GM23338 (cell line): ENCODE measurements around the gene HOXA9. TPM values are rescaled to one million over a fixed set of nuclear protein-coding genes. Genes with fewer than 3 reads are reported as not detected.

ENCODE experiments used
- ATAC-seq: fragments of 200-7000 bp; cut with Tn5 transposase; 3 replicates; pipeline ENCODE4 v1.9.1; 2020
- DNase-seq: peaks from one replicate; pipeline ENCODE4 v3.0.0-alpha.2; 2015; ENCODE audit warnings: low spot score
- H2AFZ ChIP-seq: fragments of 200-600 bp; sonication (generic); 2 replicates; pipeline ENCODE4 v1.8.0; 2016; ENCODE audit warnings: antibody characterized with exemption, mild to moderate bottlenecking, moderate library complexity
- H3F3A ChIP-seq: fragments of 200-600 bp; sonication (generic); replicated peaks from 2 replicates; pipeline ENCODE4 v1.8.0; 2017; ENCODE audit warnings: antibody characterized with exemption, mixed run types, low read depth
- H3K27ac ChIP-seq: fragments of 200-600 bp; sonication (generic); 2 replicates; pipeline ENCODE4 v1.6.1; 2016; ENCODE audit warnings: low read depth
- H3K27me3 ChIP-seq: fragments of 200-600 bp; sonication (generic); 2 replicates; pipeline ENCODE4 v1.8.0; 2016; ENCODE audit warnings: mild to moderate bottlenecking, mixed run types, moderate library complexity; ENCODE audit not compliant: insufficient read depth
- H3K36me3 ChIP-seq: fragments of 200-600 bp; sonication (generic); 2 replicates; pipeline ENCODE4 v1.8.0; 2016; ENCODE audit warnings: mild to moderate bottlenecking; ENCODE audit not compliant: insufficient read depth
- H3K4me1 ChIP-seq: fragments of 200-600 bp; sonication (generic); 2 replicates; pipeline ENCODE4 v1.8.0; 2016; ENCODE audit warnings: mild to moderate bottlenecking, moderate library complexity; ENCODE audit not compliant: insufficient read depth
- H3K4me2 ChIP-seq: fragments of 200-600 bp; sonication (generic); 2 replicates; pipeline ENCODE4 v1.7.1; 2017; ENCODE audit warnings: mixed run types
- H3K4me3 ChIP-seq: fragments of 200-600 bp; sonication (generic); 2 replicates; pipeline ENCODE4 v1.6.1; 2016; ENCODE audit warnings: mixed run types
- H3K79me2 ChIP-seq: fragments of 200-600 bp; sonication (generic); replicated peaks from 2 replicates; pipeline ENCODE4 v1.8.0; 2017; ENCODE audit warnings: mild to moderate bottlenecking; ENCODE audit not compliant: insufficient read depth
- H3K9me2 ChIP-seq: fragments of 200-600 bp; sonication (generic); 2 replicates; pipeline ENCODE4 v1.8.0; 2017; ENCODE audit not compliant: insufficient read depth
- H4K20me1 ChIP-seq: fragments of 200-600 bp; sonication (generic); replicated peaks from 2 replicates; pipeline ENCODE4 v1.8.0; 2017; ENCODE audit warnings: mild to moderate bottlenecking; ENCODE audit not compliant: insufficient read depth
- H3K27ac Mint-ChIP-seq: 2 replicates; pipeline ENCODE4 v1.8.0; 2020; ENCODE audit warnings: inconsistent platforms, mild to moderate bottlenecking, moderate library complexity, mixed read lengths
- H3K27me3 Mint-ChIP-seq: 3 replicates; pipeline ENCODE4 v1.8.0; 2022; ENCODE audit warnings: low read depth, mild to moderate bottlenecking, moderate library complexity, mixed read lengths, inconsistent platforms; ENCODE audit not compliant: insufficient read depth, poor library complexity
- H3K36me3 Mint-ChIP-seq: 3 replicates; pipeline ENCODE4 v1.8.0; 2021; ENCODE audit warnings: low read depth, mild to moderate bottlenecking, inconsistent platforms, moderate library complexity, mixed read lengths
- H3K4me1 Mint-ChIP-seq: 3 replicates; pipeline ENCODE4 v1.8.0; 2020; ENCODE audit warnings: mild to moderate bottlenecking, inconsistent platforms, mixed read lengths
- H3K4me3 Mint-ChIP-seq: 3 replicates; pipeline ENCODE4 v1.8.0; 2021; ENCODE audit warnings: moderate library complexity, mild to moderate bottlenecking, inconsistent platforms, mixed read lengths
- H3K9me3 Mint-ChIP-seq: 3 replicates; pipeline ENCODE4 v1.8.0; 2020; ENCODE audit warnings: moderate library complexity, mild to moderate bottlenecking, inconsistent platforms, mixed read lengths
- CREB1 ChIP-seq: fragments of 250-450 bp; sonication (Bioruptor Pico); IDR thresholded peaks from 2 replicates; pipeline ENCODE4 v1.5.0; 2020; ENCODE audit warnings: low read depth, mild to moderate bottlenecking, moderate library complexity
- EZH2 ChIP-seq: fragments of 200-600 bp; sonication (generic); IDR thresholded peaks from one replicate; pipeline ENCODE4 v1.8.0; 2017; ENCODE audit warnings: antibody characterized with exemption, mild to moderate bottlenecking, low read depth; ENCODE audit not compliant: unreplicated experiment
- JUNB ChIP-seq: IDR thresholded peaks from one replicate; pipeline ENCODE4 v1.6.1; 2016; ENCODE audit warnings: antibody characterized with exemption; ENCODE audit not compliant: unreplicated experiment
- ZNF114 ChIP-seq: fragments of 250-450 bp; sonication (Bioruptor Pico); IDR thresholded peaks from 2 replicates; pipeline ENCODE4 v1.5.0; 2020; ENCODE audit warnings: mild to moderate bottlenecking, moderate library complexity
- polyA plus RNA-seq: library from polyadenylated mRNA; unstranded; fragments of >200 nt; fragmentation: Nextera tagmentation; extraction: Ambion mirVana; gene quantifications from 2 replicates; pipeline ENCODE4 v1.2.1, GENCODE V29; 2016
- total RNA-seq: library from RNA; depleted of rRNA; stranded (reverse); fragments of >200 nt; shearing (Covaris generic); gene quantifications from 2 replicates; pipeline ENCODE4 v1.2.3, GENCODE V29; 2014
- TF ChIP-seq, protein P1 (sequence below): fragments of 250-450 bp; sonication (Bioruptor Pico); IDR thresholded peaks from 2 replicates; pipeline ENCODE4 v1.5.0; 2020; ENCODE audit warnings: mild to moderate bottlenecking, moderate library complexity
- TF ChIP-seq, protein P2 (sequence below): IDR thresholded peaks from 2 replicates; pipeline ENCODE4 v1.6.1; 2016; ENCODE audit warnings: antibody characterized with exemption

The HOXA9 gene
- total and polyA plus RNA-seq, 2 experiments from 2014 or later, result not detected

DNA sequence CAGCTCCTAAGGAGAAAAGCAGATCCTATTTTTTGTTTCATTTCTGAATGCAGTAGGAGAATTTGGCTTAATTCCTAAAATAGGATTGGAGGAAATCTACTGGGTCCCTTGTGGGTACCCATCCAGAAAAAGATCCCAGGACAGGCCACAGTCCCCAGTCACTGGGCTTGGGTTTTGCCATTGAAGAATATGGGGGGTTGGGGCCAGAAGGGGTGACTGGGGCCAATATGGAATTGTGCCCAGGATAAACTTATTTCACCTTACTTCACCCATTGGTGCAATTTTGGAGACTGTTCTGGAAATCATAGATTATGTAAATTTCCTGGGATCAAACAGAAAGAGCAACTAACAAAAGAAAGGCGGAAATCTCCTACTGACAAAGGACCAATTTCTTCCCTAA lies 26.9 kb downstream of the HOXA9 start (continued):
- TF ChIP-seq, protein P1, sequence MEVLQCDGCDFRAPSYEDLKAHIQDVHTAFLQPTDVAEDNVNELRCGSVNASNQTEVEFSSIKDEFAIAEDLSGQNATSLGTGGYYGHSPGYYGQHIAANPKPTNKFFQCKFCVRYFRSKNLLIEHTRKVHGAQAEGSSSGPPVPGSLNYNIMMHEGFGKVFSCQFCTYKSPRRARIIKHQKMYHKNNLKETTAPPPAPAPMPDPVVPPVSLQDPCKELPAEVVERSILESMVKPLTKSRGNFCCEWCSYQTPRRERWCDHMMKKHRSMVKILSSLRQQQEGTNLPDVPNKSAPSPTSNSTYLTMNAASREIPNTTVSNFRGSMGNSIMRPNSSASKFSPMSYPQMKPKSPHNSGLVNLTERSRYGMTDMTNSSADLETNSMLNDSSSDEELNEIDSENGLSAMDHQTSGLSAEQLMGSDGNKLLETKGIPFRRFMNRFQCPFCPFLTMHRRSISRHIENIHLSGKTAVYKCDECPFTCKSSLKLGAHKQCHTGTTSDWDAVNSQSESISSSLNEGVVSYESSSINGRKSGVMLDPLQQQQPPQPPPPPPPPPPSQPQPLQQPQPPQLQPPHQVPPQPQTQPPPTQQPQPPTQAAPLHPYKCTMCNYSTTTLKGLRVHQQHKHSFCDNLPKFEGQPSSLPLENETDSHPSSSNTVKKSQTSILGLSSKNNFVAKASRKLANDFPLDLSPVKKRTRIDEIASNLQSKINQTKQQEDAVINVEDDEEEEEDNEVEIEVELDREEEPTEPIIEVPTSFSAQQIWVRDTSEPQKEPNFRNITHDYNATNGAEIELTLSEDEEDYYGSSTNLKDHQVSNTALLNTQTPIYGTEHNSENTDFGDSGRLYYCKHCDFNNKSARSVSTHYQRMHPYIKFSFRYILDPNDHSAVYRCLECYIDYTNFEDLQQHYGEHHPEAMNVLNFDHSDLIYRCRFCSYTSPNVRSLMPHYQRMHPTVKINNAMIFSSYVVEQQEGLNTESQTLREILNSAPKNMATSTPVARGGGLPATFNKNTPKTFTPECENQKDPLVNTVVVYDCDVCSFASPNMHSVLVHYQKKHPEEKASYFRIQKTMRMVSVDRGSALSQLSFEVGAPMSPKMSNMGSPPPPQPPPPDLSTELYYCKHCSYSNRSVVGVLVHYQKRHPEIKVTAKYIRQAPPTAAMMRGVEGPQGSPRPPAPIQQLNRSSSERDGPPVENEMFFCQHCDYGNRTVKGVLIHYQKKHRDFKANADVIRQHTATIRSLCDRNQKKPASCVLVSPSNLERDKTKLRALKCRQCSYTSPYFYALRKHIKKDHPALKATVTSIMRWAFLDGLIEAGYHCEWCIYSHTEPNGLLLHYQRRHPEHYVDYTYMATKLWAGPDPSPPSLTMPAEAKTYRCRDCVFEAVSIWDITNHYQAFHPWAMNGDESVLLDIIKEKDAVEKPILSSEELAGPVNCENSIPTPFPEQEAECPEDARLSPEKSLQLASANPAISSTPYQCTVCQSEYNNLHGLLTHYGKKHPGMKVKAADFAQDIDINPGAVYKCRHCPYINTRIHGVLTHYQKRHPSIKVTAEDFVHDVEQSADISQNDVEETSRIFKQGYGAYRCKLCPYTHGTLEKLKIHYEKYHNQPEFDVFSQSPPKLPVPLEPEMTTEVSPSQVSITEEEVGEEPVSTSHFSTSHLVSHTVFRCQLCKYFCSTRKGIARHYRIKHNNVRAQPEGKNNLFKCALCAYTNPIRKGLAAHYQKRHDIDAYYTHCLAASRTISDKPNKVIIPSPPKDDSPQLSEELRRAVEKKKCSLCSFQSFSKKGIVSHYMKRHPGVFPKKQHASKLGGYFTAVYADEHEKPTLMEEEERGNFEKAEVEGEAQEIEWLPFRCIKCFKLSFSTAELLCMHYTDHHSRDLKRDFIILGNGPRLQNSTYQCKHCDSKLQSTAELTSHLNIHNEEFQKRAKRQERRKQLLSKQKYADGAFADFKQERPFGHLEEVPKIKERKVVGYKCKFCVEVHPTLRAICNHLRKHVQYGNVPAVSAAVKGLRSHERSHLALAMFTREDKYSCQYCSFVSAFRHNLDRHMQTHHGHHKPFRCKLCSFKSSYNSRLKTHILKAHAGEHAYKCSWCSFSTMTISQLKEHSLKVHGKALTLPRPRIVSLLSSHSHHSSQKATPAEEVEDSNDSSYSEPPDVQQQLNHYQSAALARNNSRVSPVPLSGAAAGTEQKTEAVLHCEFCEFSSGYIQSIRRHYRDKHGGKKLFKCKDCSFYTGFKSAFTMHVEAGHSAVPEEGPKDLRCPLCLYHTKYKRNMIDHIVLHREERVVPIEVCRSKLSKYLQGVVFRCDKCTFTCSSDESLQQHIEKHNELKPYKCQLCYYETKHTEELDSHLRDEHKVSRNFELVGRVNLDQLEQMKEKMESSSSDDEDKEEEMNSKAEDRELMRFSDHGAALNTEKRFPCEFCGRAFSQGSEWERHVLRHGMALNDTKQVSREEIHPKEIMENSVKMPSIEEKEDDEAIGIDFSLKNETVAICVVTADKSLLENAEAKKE (CRISPR knock-in tag), result no peak
- no peak for TF ChIP-seq JUNB

DNA sequence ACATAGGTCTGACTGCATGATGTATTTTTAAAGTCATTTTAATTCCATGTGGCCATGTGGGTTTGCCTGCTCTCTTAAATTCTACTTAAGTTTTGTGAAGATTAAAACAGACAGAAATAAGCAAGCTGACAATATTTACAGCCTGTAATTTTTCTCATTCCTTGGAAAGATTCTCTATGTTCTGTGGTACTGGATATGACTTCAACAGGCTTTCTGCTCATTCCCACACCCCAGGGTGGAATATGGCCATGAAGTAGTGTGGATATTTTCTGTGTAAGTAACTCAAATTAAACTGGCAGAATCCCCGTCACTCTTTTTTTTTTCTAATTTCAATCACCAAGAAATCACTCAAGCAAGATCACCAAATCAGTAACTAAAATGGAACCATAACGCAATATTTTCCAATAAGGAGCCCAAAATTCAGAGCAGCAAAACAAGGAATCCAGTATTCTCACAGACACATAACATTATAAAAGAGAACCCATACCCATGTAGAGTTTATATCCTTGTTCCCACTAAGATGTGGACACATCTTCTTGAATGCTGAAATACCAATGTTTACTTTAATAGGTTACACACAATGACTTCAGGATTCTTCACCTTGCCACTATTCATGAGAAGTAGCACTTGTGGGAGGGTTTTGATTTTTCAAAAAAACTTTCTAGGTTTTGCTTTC lies 27.6 kb downstream of the HOXA9 start:
- Histone ChIP-seq H3K9me2 (no peaks in the 10 kb centered on the region), H2AFZ (no peak overlapping the region), H3F3A (peaks cover 56% of the 10 kb centered on the region), H3K4me3 (no peak overlapping the region), H3K27me3 (peaks cover 100% of the 10 kb centered on the region), H3K4me1 (peaks cover 28% of the 10 kb centered on the region), H3K27ac (no peak overlapping the region), H3K79me2 (no peaks in the 10 kb centered on the region), H3K36me3 (no peaks in the 10 kb centered on the region), H3K4me2 (no peak overlapping the region), H4K20me1 (peaks cover 62% of the 10 kb centered on the region)
- H3K4me3 Mint-ChIP-seq, result no peak overlapping the region
- H3K4me1 Mint-ChIP-seq, result peaks cover 16% of the 10 kb centered on the region
- no peaks in the 10 kb centered on the region; the same call in 2 of the 3 replicates for H3K36me3 Mint-ChIP-seq
- H3K9me3 Mint-ChIP-seq, result peaks cover 8% of the 10 kb centered on the region; the same call in 2 of the 3 replicates
- H3K27me3 Mint-ChIP-seq, result peaks cover 100% of the 10 kb centered on the region
- H3K27ac Mint-ChIP-seq, result no peak overlapping the region
- no peak for DNase-seq
- no peak for ATAC-seq
- TF ChIP-seq ZNF114 (CRISPR knock-in tag) (no peak), CREB1 (CRISPR knock-in tag) (no peak), EZH2 (no peak)
- TF ChIP-seq, protein P1 (CRISPR knock-in tag), result no peak
- TF ChIP-seq, protein P2, sequence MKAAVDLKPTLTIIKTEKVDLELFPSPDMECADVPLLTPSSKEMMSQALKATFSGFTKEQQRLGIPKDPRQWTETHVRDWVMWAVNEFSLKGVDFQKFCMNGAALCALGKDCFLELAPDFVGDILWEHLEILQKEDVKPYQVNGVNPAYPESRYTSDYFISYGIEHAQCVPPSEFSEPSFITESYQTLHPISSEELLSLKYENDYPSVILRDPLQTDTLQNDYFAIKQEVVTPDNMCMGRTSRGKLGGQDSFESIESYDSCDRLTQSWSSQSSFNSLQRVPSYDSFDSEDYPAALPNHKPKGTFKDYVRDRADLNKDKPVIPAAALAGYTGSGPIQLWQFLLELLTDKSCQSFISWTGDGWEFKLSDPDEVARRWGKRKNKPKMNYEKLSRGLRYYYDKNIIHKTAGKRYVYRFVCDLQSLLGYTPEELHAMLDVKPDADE, result no peak
